Measurements from ENCODE around the gene PRKACG.
"Not testable (repeated sequence)": the region's sequence is repeated elsewhere in the genome, so short reads cannot be mapped to it uniquely, and the experiment has no call there.

PRKACG gene

GRCh38 chr9:69027355-69028097 is 13.6 kb upstream of the PRKACG start:
- peak; percentile 14 for DNase-seq (ENCODE audit: low read depth)

GRCh38 chr9:69023650-69024049 is 9.7 kb upstream of the PRKACG start:
- DNase-seq (ENCODE audit: low read depth), result no peak

DNA sequence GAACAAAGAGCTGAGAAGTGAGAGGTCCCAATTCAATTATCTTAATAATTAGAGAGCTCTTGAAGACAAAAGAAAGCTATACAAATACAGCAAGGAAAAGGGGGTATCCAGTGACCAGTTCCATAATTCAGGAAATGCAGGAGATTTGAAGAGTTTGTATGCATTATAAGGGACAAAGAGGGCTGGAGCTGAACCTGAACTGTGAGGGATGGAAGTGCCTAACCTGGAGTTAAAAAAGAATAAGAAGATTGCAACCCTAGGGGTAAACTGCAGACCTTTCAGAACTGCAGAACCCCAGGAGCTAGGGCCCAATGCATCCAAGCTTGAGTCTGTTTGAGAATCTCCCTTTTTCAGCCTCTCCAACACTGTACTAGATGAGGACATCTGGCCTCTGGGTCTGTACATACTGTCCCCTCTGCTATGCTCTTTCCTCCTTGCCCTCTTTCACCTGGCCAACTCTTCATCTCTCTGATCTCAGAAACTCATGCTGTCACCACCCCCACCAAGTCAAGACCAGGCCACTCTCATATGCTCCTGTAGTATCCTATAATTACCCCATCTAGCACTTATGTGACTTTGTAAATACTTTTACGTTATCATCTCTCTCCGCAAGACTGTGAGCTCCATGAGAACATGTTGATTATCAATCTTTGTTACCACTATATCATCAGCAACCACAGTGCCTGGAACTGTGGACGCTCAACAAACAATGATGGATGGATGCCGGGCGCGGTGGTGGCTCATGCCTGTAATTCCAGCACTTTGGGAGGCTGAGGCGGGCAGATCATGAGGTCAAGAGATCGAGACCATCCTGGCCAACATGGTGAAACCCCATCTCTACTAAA is 6.6 kb upstream of the PRKACG start:
- no peak for DNase-seq (ENCODE audit: low read depth)

- DNase-seq (ENCODE audit: low read depth), result no peak
These were observed 5.9 kb upstream of the PRKACG start for GRCh38 chr9:69019808-69020207.

DNA sequence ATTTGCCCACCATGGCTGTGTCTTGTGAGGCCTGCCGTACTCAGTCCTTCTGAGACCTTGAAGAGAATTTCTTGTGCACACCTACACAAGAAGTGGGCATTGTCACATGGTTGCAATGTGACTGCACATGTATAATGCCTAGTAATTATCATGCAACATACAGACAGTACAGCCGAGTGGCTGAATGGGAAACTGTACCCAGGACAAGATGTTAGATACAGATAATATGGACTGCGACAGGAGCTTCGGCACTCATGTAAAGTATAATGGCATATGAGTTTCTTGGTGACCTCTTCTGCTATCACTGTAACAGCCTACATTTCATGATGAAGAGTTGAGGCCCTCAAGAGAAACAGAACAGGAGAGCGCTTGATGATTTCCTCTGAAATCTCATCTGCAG is 4.8 kb upstream of the PRKACG start:
- no peak for DNase-seq (ENCODE audit: low read depth)

GRCh38 chr9:69016191-69017096 is 2.5 kb upstream of the PRKACG start:
- no peak for DNase-seq (ENCODE audit: low read depth)

DNA sequence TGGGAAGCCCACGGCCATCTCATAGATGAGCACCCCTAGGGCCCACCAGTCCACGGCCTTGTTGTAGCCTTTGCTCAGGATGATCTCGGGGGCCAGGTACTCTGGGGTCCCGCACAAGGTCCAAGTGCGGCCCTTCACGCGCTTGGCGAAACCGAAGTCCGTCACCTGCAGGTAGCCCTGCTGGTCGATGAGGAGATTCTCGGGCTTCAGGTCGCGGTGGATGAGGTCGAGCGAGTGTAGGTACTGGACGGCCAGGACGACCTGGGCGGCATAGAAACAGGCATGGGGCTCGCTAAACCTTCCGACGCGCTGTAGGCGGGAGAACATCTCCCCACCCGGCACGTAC is 558 bp downstream of the PRKACG start:
- no peak for DNase-seq (ENCODE audit: low read depth)

- DNase-seq (ENCODE audit: low read depth), result no peak
These were observed 1.1 kb downstream of the PRKACG start for GRCh38 chr9:69012696-69013381.

GRCh38 chr9:69009708-69010107 is 4.2 kb downstream of the PRKACG start:
- DNase-seq (ENCODE audit: low read depth), result no peak

DNA sequence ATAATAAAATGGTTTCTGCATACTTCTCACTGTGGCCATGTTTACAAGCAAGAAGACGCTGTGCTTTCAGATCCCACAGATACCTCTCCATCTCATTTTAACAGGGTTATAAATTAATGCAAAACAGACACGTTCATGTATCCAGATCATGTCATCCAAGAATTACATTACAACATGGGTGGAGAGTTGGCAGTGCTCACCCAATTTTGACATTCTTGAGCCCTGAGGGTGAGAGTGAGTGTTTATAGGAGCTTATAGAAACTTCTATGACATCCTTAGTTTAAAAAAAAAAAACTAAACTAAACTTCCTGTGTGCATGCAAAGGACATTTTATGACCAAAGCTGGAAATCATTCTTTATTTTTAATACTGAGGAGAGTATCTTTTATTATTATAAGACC is 9.1 kb downstream of the PRKACG start:
- DNase-seq (ENCODE audit: low read depth), result no peak

DNA sequence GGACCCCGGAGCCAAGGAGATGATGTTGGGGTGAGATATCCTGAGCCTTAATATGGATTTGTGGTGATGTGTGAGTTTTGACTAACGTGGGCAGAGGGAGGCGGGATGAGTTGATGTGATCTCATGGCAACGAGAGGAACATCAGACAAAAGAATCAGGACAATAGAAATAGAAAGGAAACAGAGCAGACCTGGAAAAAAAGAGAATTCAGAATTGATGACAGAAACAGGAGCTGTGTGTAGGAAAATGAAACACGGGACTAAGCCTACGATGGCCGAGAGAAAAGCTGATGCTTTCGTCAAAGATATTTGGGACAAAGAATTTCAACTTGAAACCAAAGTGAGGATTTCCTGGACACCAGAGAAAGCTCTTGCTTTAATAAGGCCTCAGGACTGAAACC is 10.9 kb downstream of the PRKACG start:
- no peak for DNase-seq (ENCODE audit: low read depth)

- no peak for DNase-seq (ENCODE audit: low read depth)
These were observed 12.0 kb downstream of the PRKACG start for GRCh38 chr9:69001921-69002320.

DNA sequence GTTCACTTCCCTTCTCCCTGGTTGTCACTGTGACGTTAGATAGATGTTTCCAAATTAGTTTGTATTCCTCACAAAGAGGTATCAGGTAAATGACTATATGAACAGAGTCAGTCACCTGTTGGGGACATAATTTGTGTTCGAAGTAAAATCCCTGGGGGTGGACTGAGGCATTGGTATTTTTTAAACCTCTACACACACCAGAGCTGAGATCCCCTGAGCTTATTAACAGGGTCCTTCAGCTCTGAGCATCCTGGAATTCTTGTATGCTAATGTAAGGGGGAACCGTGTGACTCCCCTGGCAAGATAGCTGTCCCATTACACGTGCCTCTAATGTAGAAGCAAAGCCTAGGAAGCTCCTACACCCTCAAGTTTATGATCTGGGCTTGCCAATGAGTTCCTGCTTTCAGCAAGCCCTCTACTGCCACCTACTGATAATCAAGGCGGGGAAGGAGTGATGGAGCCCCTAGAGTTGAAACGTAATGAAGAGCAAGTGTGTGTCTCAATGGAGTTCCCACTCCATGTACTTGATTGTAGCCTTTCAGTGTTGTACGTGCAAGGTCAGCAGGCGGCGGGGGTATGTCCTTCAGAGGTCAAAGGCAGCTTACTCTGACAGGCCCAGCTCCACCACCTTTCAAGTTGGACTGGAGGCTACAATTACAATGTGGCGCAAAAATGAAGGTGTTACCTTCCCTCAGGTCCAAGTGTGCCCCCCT is 14.4 kb downstream of the PRKACG start:
- DNase-seq (ENCODE audit: low read depth), result peak; percentile 45

DNA sequence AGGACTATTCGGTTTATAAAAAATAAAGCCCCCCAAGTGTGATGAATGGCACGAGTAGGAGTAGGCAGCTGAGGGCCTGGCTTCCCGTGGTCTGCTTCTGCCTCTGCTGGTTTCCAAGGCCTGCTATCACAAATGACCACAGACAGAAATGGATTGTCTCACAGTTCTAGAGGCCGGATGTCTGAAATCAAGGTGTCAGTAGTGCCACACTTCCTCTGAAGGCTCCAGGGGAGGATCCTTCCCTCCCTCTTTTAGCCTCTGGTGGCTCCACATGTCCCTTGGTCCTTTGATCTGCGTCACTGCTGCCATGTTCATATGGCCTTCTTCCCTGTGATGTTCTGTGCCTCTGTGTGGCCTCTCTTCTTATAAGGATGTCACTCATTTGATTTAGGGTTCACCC is 15.1 kb downstream of the PRKACG start:
- DNase-seq (ENCODE audit: low read depth), result no peak

- DNase-seq (ENCODE audit: low read depth), result no peak
These were observed 15.5 kb downstream of the PRKACG start for GRCh38 chr9:68998385-68998784.

DNA sequence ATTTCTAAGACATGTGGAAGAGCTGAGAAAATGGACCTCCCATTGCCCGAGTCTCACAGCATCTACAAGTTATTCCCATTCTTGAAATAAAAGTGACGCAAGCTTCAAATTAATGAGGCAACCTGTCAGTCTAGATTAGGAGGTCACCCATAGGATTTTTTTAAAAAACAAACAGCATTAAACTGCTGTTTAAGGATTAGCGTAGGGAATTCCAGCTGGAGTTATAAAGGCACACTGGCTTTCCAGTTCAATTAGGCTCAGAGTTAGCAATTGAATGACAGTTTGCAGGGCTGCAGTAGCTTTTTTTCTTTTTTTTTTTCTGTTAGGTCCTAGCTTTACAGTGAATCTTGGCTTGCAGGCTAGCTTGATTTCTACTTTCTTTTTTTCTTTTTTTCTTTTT is 16.2 kb downstream of the PRKACG start:
- no peak for DNase-seq (ENCODE audit: low read depth)

GRCh38 chr9:68996462-68996861 is 17.5 kb downstream of the PRKACG start:
- DNase-seq (ENCODE audit: low read depth), result no peak

GRCh38 chr9:68995776-68996175 is 18.1 kb downstream of the PRKACG start:
- no peak for DNase-seq (ENCODE audit: low read depth)

DNA sequence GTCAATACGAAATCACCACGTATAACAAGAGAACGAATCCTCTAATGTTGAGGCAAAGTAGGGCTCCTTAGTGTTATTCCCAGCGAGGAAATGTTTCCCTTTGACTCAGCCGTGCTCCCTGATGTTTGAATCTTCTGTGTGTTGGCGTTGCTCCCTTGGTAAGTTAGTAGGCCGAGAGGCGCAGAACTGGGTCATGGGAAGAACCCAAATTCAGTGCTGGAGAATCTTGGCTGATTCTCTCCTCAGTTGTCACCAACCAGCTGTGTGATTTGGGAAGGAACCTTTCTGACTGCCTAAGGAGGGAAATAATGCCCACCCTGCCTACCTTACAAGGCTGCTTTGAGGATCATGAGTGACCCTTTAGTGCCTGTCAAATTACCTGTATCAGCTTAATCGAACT is 22.5 kb downstream of the PRKACG start:
- no peak for DNase-seq (ENCODE audit: low read depth)

DNA sequence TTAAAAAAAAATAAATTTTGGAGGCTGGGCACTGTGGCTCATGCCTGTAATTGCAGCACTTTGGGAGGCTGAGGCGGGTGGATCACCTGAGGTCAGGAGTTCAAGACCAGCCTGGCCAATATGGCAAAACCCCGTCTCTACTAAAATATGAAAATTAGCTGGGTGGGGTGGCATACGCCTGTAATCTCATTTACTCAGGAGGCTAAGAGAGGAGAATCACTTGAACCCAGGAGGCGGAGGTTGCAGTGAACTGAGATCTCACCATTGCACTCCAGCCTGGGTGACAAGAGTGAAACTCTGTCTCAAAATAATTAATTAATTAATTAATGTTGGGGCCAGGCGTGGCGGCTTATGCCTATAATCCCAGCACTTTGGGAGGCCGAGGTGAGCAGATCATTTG is 27.0 kb downstream of the PRKACG start:
- DNase-seq (ENCODE audit: low read depth), result not testable (repeated sequence)

All from activated T-cell treated with anti-CD3 and anti-CD28 coated beads for 24 hours (primary cell).